Measurements from ENCODE around the gene GALNT16. TPM values are rescaled to one million over a fixed set of nuclear protein-coding genes. Genes with fewer than 3 reads are reported as not detected.

The GALNT16 gene
- total and polyA plus RNA-seq, 2 donors (not counting 3 experiments of a cell fraction or from before 2014, with no cell fraction given): 0.39 to 0.49 TPM

DNA sequence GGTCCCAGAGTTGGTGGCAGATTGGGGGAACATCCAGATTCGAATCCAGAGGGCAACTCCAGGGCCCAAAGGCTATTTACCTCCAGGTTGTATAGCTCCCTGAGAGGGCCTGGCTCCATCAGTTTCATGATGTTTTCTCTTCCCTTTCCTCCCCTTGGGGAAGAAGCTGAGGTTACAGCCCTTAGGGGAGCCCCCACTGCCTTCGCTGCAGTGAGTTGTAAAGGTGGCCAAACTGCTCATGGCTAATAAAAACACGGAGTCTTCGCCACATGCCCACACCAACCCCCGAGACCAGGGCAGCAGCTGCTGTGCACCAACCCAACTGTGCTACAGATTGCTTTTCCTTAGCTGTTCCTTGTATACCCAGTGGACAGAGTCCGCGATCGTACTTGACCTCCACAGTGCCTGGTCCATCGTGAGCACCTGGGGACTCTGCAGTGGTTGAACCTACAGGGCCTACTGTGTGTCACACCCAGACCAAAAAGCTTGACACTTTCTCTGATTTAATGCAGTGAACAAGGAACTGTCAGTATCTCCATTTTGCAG, 20.9 kb downstream of the GALNT16 start:
- DNase-seq (ENCODE audit: low read depth, low spot score) (no peak), FAIRE-seq (no peak)
- dilution Hi-C loops (cut with MboI; ENCODE audit: extremely low pct_ligation_motif_present, low sequenced_read_pairs) (no loop called here), intact Hi-C loops (cut with micrococcal nuclease) (no loop called here)
- no peak overlapping the region for H3K27ac ChIP-seq (ENCODE audit: insufficient read depth, low read depth, low read length)
- no peaks in the 10 kb centered on the region for H3K9me1 ChIP-seq (replicated peaks; ENCODE audit: control insufficient read depth, extremely low read depth, insufficient read depth, low read length)
- H3K9me3 ChIP-seq (replicated peaks; ENCODE audit: control insufficient read depth, insufficient read depth, low read length): no peaks in the 10 kb centered on the region
- BruUV-seq (replicated peaks): no TSS peak
- TF ChIP-seq CTCF (IDR thresholded peaks at IDR 0.05; ENCODE audit: extremely low read depth in 1 of 2, insufficient read depth in 1 of 2, low read depth in 1 of 2, low read length in 2 of 2): no peak
- TF ChIP-seq FOS (IDR thresholded peaks at IDR 0.05; ENCODE audit: borderline replicate concordance, insufficient read depth, low read length): no peak
- TF ChIP-seq POLR2A (IDR thresholded peaks at IDR 0.05; ENCODE audit: low read depth, low read length): no peak
- no peak for TF ChIP-seq MYC (IDR thresholded peaks at IDR 0.05; ENCODE audit: low read depth, low read length)
- no peak for TF ChIP-seq POLR2AphosphoS5 (IDR thresholded peaks at IDR 0.05; ENCODE audit: insufficient read depth, low read depth, low read length)
- no peak for TF ChIP-seq EZH2 (IDR thresholded peaks at IDR 0.05; ENCODE audit: borderline replicate concordance, low read depth, low read length, severe bottlenecking)
- TF ChIP-seq JUN (IDR thresholded peaks at IDR 0.05; ENCODE audit: borderline replicate concordance, insufficient read depth, insufficient read length, low read depth): no peak
- no peak for TF ChIP-seq GATA2 (IDR thresholded peaks at IDR 0.05; ENCODE audit: insufficient read depth, insufficient read length, low read depth, low read length)
- TF ChIP-seq, protein P1, sequence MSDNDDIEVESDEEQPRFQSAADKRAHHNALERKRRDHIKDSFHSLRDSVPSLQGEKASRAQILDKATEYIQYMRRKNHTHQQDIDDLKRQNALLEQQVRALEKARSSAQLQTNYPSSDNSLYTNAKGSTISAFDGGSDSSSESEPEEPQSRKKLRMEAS (IDR thresholded peaks at IDR 0.05; ENCODE audit: insufficient read depth, insufficient read length): no peak
- ChIA-PET CTCF (interaction anchor here (1.6 kb wide), 1 partner anchor 16 kb away, joined by 5 read pairs; no protein-coding TSS in a partner anchor), POLR2A (no interaction called here)
- no peak overlapping the region for H3K4me3 ChIP-seq (replicated peaks in 1 of 3; ENCODE audit: insufficient read depth in 1 of 3, low read depth in 1 of 3, low read length in 3 of 3)
- H2AFZ ChIP-seq (ENCODE audit: low read depth, low read length): no peak overlapping the region
- no peaks in the 10 kb centered on the region for H3K36me3 ChIP-seq (ENCODE audit: control insufficient read depth in 2 of 2, extremely low read depth in 1 of 2, insufficient read depth in 2 of 2, low read length in 2 of 2)
- H3K27me3 ChIP-seq (ENCODE audit: control insufficient read depth in 2 of 2, insufficient read depth in 2 of 2, low read length in 2 of 2): peaks cover 3 to 6% of the 10 kb centered on the region in 2 experiments
- no peaks in the 10 kb centered on the region for H3K4me1 ChIP-seq (ENCODE audit: control insufficient read depth, extremely low read depth, insufficient read depth, low read length)
- no peak overlapping the region for H3K4me2 ChIP-seq (ENCODE audit: insufficient read depth, low read length)
- no peak overlapping the region for H3K9ac ChIP-seq (replicated peaks; ENCODE audit: extremely low read depth, insufficient read depth, low read length)
- H4K20me1 ChIP-seq (replicated peaks; ENCODE audit: control insufficient read depth, extremely low read depth, insufficient read depth, low read length): no peaks in the 10 kb centered on the region
- H3K79me2 ChIP-seq (ENCODE audit: control insufficient read depth, insufficient read depth, low read length): no peaks in the 10 kb centered on the region

All from endothelial cell of umbilical vein (primary cell).